HEK293 (cell line): ENCODE data around the gene ELAC2.

ENCODE experiments used
- ZNF514 ChIP-seq: fragments of 450-650 bp; formaldehyde crosslinking; IDR thresholded peaks from 2 replicates; pipeline ENCODE4 v1.5.1; 2016; ENCODE audit warnings: missing biosample characterization, missing genetic modification characterization
- TF ChIP-seq, protein P1 (sequence below): fragments of 450-650 bp; formaldehyde crosslinking; IDR thresholded peaks from 2 replicates; pipeline ENCODE4 v1.5.1; 2016; ENCODE audit warnings: missing biosample characterization, missing genetic modification characterization

DNA sequence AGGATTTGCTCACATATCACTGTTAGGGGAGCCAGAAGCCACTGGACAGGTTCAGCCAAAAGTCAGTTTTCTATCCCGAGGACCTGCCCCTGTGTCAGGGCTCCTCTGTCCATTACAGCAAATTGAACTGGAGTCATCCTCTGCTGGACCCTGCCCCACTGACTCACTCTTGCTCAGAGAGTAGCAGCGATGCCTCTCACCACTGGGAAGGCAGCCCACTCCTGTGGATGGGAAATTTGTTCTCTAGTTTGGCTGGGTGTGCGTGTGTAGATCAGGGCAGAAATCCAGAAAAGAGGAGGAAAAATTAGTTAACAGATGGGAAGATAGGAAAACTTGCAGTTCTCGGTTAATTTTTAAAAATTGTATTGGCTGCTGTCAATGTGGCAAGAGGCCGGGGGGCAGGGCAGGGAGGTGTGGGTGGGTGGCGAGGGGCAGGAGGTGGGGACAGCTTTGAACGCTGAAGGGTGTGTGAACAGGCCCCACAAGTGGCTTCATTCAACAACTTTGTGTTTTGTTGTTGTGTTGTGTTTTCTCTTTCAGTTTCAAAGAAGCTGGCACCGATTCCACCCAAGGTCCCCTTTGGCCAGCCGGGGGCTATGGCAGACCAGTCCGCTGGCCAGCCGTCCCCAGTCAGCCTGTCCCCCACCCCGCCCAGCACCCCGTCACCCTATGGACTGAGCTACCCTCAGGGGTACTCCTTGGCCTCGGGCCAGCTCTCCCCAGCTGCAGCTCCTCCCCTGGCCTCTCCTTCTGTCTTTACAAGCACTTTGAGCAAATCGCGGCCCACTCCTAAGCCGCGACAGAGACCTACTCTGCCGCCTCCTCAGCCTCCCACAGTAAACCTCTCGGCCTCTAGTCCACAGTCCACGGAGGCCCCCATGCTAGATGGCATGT is 33.6 kb downstream of the ELAC2 start:
- TF ChIP-seq, protein P1, sequence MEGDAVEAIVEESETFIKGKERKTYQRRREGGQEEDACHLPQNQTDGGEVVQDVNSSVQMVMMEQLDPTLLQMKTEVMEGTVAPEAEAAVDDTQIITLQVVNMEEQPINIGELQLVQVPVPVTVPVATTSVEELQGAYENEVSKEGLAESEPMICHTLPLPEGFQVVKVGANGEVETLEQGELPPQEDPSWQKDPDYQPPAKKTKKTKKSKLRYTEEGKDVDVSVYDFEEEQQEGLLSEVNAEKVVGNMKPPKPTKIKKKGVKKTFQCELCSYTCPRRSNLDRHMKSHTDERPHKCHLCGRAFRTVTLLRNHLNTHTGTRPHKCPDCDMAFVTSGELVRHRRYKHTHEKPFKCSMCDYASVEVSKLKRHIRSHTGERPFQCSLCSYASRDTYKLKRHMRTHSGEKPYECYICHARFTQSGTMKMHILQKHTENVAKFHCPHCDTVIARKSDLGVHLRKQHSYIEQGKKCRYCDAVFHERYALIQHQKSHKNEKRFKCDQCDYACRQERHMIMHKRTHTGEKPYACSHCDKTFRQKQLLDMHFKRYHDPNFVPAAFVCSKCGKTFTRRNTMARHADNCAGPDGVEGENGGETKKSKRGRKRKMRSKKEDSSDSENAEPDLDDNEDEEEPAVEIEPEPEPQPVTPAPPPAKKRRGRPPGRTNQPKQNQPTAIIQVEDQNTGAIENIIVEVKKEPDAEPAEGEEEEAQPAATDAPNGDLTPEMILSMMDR = no peak
- TF ChIP-seq ZNF514 (tag by site-specific recombination) = no peak
